ENCODE results near the gene THSD4.

GRCh38 chr15:71444032-71444810, 328.9 kb downstream of the THSD4 start:
- TF ChIP-seq CTCF (optimal IDR thresholded peaks at IDR 0.05 in 1 of 3, IDR thresholded peaks at IDR 0.05 in 1 of 3, conservative IDR thresholded peaks at IDR 0.05 in 1 of 3; ENCODE audit: extremely low read depth in 1 of 3, insufficient read depth in 2 of 3, low read length in 3 of 3) (no peak), EZH2 (IDR thresholded peaks at IDR 0.05; ENCODE audit: low read length) (no peak)
